Measurements from ENCODE around the gene SLCO1A2.
"Not testable (repeated sequence)": the region's sequence is repeated elsewhere in the genome, so short reads cannot be mapped to it uniquely, and the experiment has no call there.

The SLCO1A2 gene

DNA sequence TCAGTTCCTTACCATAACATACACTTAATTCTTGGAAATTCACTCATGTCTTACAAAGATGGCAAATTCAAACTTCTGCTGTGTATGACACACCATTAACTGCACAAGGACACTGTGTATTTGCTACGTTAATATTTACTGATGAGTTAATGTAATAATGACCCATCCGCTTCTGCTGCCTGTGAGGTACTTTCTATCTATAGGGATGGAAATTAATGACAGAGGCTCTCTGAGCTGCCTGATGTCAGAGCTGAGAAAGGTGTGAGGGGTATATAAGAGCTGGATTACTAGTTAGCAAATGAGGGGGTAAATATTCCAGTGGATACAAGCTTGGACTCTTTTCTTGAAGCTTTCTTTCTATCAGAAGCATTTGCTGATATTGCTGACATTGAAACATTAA is 37.9 kb upstream of the SLCO1A2 start, which contains the start of gene IAPP:
IAPP (plus strand) TSS at position 301 of the 400 bp plus-strand sequence. CDS start 450 bp downstream, outside the sequence.
- no peak within 1 kb of the TSS for H2BK5ac ChIP-seq (ENCODE audit: low read length)
- H3K27ac ChIP-seq (replicated peaks; ENCODE audit: low read length) = no peak within 1 kb of the TSS
- no peak for DNase-seq (ENCODE audit: low spot score)
- no peak within 1 kb of the TSS for H3K14ac ChIP-seq (ENCODE audit: low read length)
- H3K27me3 ChIP-seq (ENCODE audit: control insufficient read depth in 3 of 3, insufficient read depth in 3 of 3, low read depth in 1 of 3, low read length in 3 of 3) = peaks cover 0 to 2% (median 0%) of the 10 kb centered on the region in 3 experiments
- no peak within 1 kb of the TSS for H2AFZ ChIP-seq (ENCODE audit: low read length)
- no peak within 1 kb of the TSS for H4K91ac ChIP-seq (ENCODE audit: low read depth, low read length, poor library complexity)
- no peak within 1 kb of the TSS for H4K8ac ChIP-seq (ENCODE audit: low read depth, low read length)
- no peaks in the 10 kb centered on the region for H3K79me1 ChIP-seq (ENCODE audit: low read depth, low read length)
- no peak within 1 kb of the TSS for H3K9ac ChIP-seq (ENCODE audit: low read depth, low read length, poor library complexity)
- no peaks in the 10 kb centered on the region for H3K4me1 ChIP-seq (ENCODE audit: control insufficient read depth in 2 of 2, insufficient read depth in 1 of 2, low read depth in 1 of 2, low read length in 2 of 2)
- no peak within 1 kb of the TSS for H2AK5ac ChIP-seq (ENCODE audit: low read depth, low read length)
- H2BK15ac ChIP-seq (ENCODE audit: low read length) = no peak within 1 kb of the TSS
- no peak within 1 kb of the TSS for H3K4me3 ChIP-seq (ENCODE audit: low read length in 2 of 2)
- no peaks in the 10 kb centered on the region for H3K36me3 ChIP-seq (replicated peaks in 1 of 2; ENCODE audit: control insufficient read depth in 2 of 2, insufficient read depth in 2 of 2, low read length in 2 of 2)
- no CpG with 5 or more reads among the region's 2 CpGs for WGBS, 2 donors (ENCODE audit: extremely low coverage in 2 of 2, insufficient read length in 2 of 2, insufficient replicate concordance in 1 of 2)
- H3K9me3 ChIP-seq (replicated peaks in 1 of 2; ENCODE audit: control insufficient read depth in 2 of 2, insufficient read depth in 1 of 2, low read depth in 1 of 2, low read length in 2 of 2) = no peaks in the 10 kb centered on the region
- H2BK12ac ChIP-seq (ENCODE audit: low read length) = no peak within 1 kb of the TSS
- no peak within 1 kb of the TSS for H3K18ac ChIP-seq (ENCODE audit: low read length)
- no peak within 1 kb of the TSS for H2BK120ac ChIP-seq (ENCODE audit: low read depth, low read length)
- no peak within 1 kb of the TSS for H3K4me2 ChIP-seq (ENCODE audit: insufficient read depth, low read length, poor library complexity, severe bottlenecking)
- no peak within 1 kb of the TSS for H3K4ac ChIP-seq (ENCODE audit: low read length)
- no peak within 1 kb of the TSS for H3K23ac ChIP-seq (ENCODE audit: low read depth, low read length, poor library complexity)

DNA sequence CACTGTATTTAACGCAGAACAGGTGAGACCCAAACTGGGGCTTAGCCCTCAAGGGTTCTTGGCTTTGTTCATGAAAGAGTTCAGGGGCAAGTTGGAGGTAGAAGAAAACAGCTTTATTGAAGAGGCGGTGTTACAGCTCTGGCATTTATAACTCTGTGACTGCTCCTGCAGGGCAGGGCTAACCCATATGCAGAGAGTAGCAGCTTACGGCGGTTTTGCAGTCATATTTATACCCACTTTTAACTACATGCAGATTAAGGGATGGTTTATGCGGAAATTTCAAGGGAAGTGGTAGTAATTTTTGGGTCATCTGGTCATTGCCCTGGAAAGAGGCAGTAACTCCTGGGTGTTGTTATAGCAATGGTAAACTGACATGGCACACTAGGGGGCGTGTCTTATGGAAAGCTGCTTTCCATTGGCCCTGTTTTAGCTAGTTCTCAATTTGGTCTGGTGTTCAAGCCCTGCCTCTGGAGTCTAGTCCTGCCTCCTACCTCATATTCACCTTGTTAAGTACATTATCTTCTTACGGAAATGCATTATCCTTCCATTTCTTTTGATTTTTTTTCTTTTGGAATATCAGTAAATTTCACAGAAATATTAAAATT is 36.2 kb upstream of the SLCO1A2 start:
- Histone ChIP-seq H3K23ac (ENCODE audit: low read depth, low read length, poor library complexity) (no peak overlapping the region), H3K4me2 (ENCODE audit: insufficient read depth, low read length, poor library complexity, severe bottlenecking) (no peak overlapping the region), H2BK15ac (ENCODE audit: low read length) (no peak overlapping the region), H3K4ac (ENCODE audit: low read length) (no peak overlapping the region), H4K8ac (ENCODE audit: low read depth, low read length) (no peak overlapping the region), H2BK120ac (ENCODE audit: low read depth, low read length) (no peak overlapping the region), H2AFZ (ENCODE audit: low read length) (no peak overlapping the region), H3K27me3 (ENCODE audit: control insufficient read depth in 3 of 3, insufficient read depth in 3 of 3, low read depth in 1 of 3, low read length in 3 of 3) (peaks cover 0 to 2% (median 0%) of the 10 kb centered on the region in 3 experiments), H2AK5ac (ENCODE audit: low read depth, low read length) (no peak overlapping the region), H2BK5ac (ENCODE audit: low read length) (no peak overlapping the region), H3K18ac (ENCODE audit: low read length) (no peak overlapping the region), H3K9me3 (replicated peaks in 1 of 2; ENCODE audit: control insufficient read depth in 2 of 2, insufficient read depth in 1 of 2, low read depth in 1 of 2, low read length in 2 of 2) (no peaks in the 10 kb centered on the region), H3K4me1 (ENCODE audit: control insufficient read depth in 2 of 2, insufficient read depth in 1 of 2, low read depth in 1 of 2, low read length in 2 of 2) (no peaks in the 10 kb centered on the region), H3K36me3 (replicated peaks in 1 of 2; ENCODE audit: control insufficient read depth in 2 of 2, insufficient read depth in 2 of 2, low read length in 2 of 2) (no peaks in the 10 kb centered on the region), H2BK12ac (ENCODE audit: low read length) (no peak overlapping the region), H4K91ac (ENCODE audit: low read depth, low read length, poor library complexity) (no peak overlapping the region), H3K27ac (replicated peaks; ENCODE audit: low read length) (no peak overlapping the region), H3K14ac (ENCODE audit: low read length) (no peak overlapping the region), H3K79me1 (ENCODE audit: low read depth, low read length) (no peaks in the 10 kb centered on the region), H3K4me3 (ENCODE audit: low read length in 2 of 2) (no peak overlapping the region), H3K9ac (ENCODE audit: low read depth, low read length, poor library complexity) (no peak overlapping the region)
- DNase-seq (ENCODE audit: low spot score) = no peak
- WGBS, 2 donors (ENCODE audit: extremely low coverage in 2 of 2, insufficient read length in 2 of 2, insufficient replicate concordance in 1 of 2) = no CpG with 5 or more reads among the region's 7 CpGs

DNA sequence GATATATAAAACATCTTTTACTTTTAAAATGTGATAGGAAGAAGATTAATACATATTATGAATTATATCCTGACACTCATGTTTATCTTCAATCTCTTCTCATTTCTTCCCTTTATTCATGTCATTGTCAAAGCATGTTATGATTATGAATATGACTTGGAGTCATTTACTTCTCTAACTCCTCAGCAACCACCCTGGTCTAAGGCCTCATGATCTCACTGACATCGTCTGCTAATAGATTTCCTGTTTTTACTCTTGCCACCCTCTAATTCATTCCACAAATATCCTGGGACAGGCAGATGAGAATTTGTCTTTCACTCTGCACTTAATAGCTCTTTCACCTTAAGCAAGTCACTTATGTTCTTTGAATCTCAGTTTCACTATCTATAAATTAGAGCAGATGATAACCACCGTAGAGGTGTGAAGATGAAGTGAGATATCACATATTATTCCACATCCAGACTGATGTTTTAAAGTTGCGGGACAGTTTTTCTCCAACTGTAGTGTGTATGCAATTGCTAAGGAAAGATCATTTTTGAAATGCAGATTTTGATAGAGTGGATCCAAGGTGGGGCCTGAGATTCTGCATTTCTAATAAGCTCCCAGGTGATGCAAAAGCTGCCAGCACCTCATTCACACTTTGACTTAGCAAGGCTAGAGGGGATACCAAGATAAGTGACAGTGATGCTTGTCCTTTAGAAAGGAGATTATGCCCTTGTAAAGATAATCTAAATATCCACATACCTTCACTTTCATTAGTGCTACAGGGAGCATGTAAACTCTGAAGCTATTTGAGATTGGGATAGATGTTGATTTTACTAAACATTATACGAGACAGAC is 34.6 kb upstream of the SLCO1A2 start:
- Histone ChIP-seq H3K14ac (ENCODE audit: low read length) (no peak overlapping the region), H3K4me3 (ENCODE audit: low read length in 2 of 2) (no peak overlapping the region), H3K36me3 (replicated peaks in 1 of 2; ENCODE audit: control insufficient read depth in 2 of 2, insufficient read depth in 2 of 2, low read length in 2 of 2) (no peaks in the 10 kb centered on the region), H4K91ac (ENCODE audit: low read depth, low read length, poor library complexity) (no peak overlapping the region), H3K4ac (ENCODE audit: low read length) (no peak overlapping the region), H3K9ac (ENCODE audit: low read depth, low read length, poor library complexity) (no peak overlapping the region), H3K9me3 (replicated peaks in 1 of 2; ENCODE audit: control insufficient read depth in 2 of 2, insufficient read depth in 1 of 2, low read depth in 1 of 2, low read length in 2 of 2) (no peaks in the 10 kb centered on the region), H3K23ac (ENCODE audit: low read depth, low read length, poor library complexity) (no peak overlapping the region), H2AFZ (ENCODE audit: low read length) (no peak overlapping the region), H2BK12ac (ENCODE audit: low read length) (no peak overlapping the region), H3K4me2 (ENCODE audit: insufficient read depth, low read length, poor library complexity, severe bottlenecking) (no peak overlapping the region), H3K79me1 (ENCODE audit: low read depth, low read length) (no peaks in the 10 kb centered on the region), H3K4me1 (ENCODE audit: control insufficient read depth in 2 of 2, insufficient read depth in 1 of 2, low read depth in 1 of 2, low read length in 2 of 2) (no peaks in the 10 kb centered on the region), H2BK120ac (ENCODE audit: low read depth, low read length) (no peak overlapping the region), H2BK15ac (ENCODE audit: low read length) (no peak overlapping the region), H2AK5ac (ENCODE audit: low read depth, low read length) (no peak overlapping the region), H3K18ac (ENCODE audit: low read length) (no peak overlapping the region), H2BK5ac (ENCODE audit: low read length) (no peak overlapping the region), H4K8ac (ENCODE audit: low read depth, low read length) (no peak overlapping the region), H3K27ac (replicated peaks; ENCODE audit: low read length) (no peak overlapping the region), H3K27me3 (ENCODE audit: control insufficient read depth in 3 of 3, insufficient read depth in 3 of 3, low read depth in 1 of 3, low read length in 3 of 3) (peaks cover 0 to 2% (median 0%) of the 10 kb centered on the region in 3 experiments)
- no peak for DNase-seq (ENCODE audit: low spot score)
- WGBS, 2 donors (ENCODE audit: extremely low coverage in 2 of 2, insufficient read length in 2 of 2, insufficient replicate concordance in 1 of 2) = no CpG with 5 or more reads among the region's 4 CpGs

DNA sequence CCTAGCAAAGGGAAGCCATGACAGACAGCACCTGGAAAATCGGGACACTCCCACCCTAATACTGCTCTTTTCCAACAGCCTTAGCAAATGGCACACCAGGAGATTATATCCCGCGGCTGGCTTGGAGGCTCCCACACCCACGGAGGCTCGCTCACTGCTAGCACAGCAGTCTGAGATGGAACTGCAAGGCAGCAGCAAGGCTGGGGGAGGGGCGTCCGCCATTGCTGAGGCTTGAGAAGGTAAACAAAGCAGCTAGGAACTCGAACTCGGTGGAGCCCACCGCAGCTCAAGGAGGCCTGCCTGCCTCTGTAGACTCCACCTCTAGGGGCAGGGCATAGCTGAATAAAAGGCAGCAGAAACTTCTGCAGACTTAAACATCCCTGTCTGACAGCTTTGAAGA is 25.9 kb upstream of the SLCO1A2 start:
- not testable (repeated sequence) for H2BK120ac ChIP-seq (ENCODE audit: low read depth, low read length); H3K23ac ChIP-seq (ENCODE audit: low read depth, low read length, poor library complexity); H4K91ac ChIP-seq (ENCODE audit: low read depth, low read length, poor library complexity); H2AK5ac ChIP-seq (ENCODE audit: low read depth, low read length); H3K9me3 ChIP-seq (replicated peaks in 1 of 2; ENCODE audit: control insufficient read depth in 2 of 2, insufficient read depth in 1 of 2, low read depth in 1 of 2, low read length in 2 of 2); H3K9ac ChIP-seq (ENCODE audit: low read depth, low read length, poor library complexity); H3K18ac ChIP-seq (ENCODE audit: low read length); H2AFZ ChIP-seq (ENCODE audit: low read length); H2BK12ac ChIP-seq (ENCODE audit: low read length); H2BK5ac ChIP-seq (ENCODE audit: low read length); H3K4me1 ChIP-seq (ENCODE audit: control insufficient read depth in 2 of 2, insufficient read depth in 1 of 2, low read depth in 1 of 2, low read length in 2 of 2); H2BK15ac ChIP-seq (ENCODE audit: low read length); H3K4me3 ChIP-seq (ENCODE audit: low read length in 2 of 2); DNase-seq (ENCODE audit: low spot score); H3K14ac ChIP-seq (ENCODE audit: low read length); H3K27ac ChIP-seq (replicated peaks; ENCODE audit: low read length); H3K4ac ChIP-seq (ENCODE audit: low read length); H3K79me1 ChIP-seq (ENCODE audit: low read depth, low read length); H3K27me3 ChIP-seq (ENCODE audit: control insufficient read depth in 3 of 3, insufficient read depth in 3 of 3, low read depth in 1 of 3, low read length in 3 of 3); H3K36me3 ChIP-seq (replicated peaks in 1 of 2; ENCODE audit: control insufficient read depth in 2 of 2, insufficient read depth in 2 of 2, low read length in 2 of 2); H3K4me2 ChIP-seq (ENCODE audit: insufficient read depth, low read length, poor library complexity, severe bottlenecking); H4K8ac ChIP-seq (ENCODE audit: low read depth, low read length)
- no CpG with 5 or more reads among the region's 10 CpGs for WGBS, 2 donors (ENCODE audit: extremely low coverage in 2 of 2, insufficient read length in 2 of 2, insufficient replicate concordance in 1 of 2)
